GM23248 (cell line): ENCODE results near the gene ZNF616. TPM values are rescaled to one million over a fixed set of nuclear protein-coding genes. Genes with fewer than 3 reads are reported as not detected.

Experiments
- DNase-seq: peaks from one replicate; pipeline ENCODE4 v3.0.0-alpha.2; 2015
- H2AFZ ChIP-seq: fragments of 200-600 bp; sonication (generic); 2 replicates; pipeline ENCODE4 v1.6.1; 2016; ENCODE audit warnings: antibody characterized with exemption
- H3F3A ChIP-seq: fragments of 200-600 bp; sonication (generic); 2 replicates; pipeline ENCODE4 v1.6.1; 2016; ENCODE audit warnings: mild to moderate bottlenecking, antibody characterized with exemption, mixed run types; ENCODE audit not compliant: insufficient read depth
- H3K27ac ChIP-seq: fragments of 200-600 bp; sonication (generic); 2 replicates; pipeline ENCODE4 v1.5.1; 2016; ENCODE audit warnings: mild to moderate bottlenecking
- H3K27me3 ChIP-seq: fragments of 200-600 bp; sonication (generic); replicated peaks from 2 replicates; pipeline ENCODE4 v1.6.1; 2016; ENCODE audit warnings: mild to moderate bottlenecking; ENCODE audit not compliant: insufficient read depth
- H3K36me3 ChIP-seq: fragments of 200-600 bp; sonication (generic); 2 replicates; pipeline ENCODE4 v1.6.1; 2016; ENCODE audit warnings: low read depth, mild to moderate bottlenecking
- H3K4me1 ChIP-seq: fragments of 200-600 bp; sonication (generic); 2 replicates; pipeline ENCODE4 v1.6.1; 2016; ENCODE audit warnings: mild to moderate bottlenecking; ENCODE audit not compliant: insufficient read depth
- H3K4me2 ChIP-seq: fragments of 200-600 bp; sonication (generic); one replicate; pipeline ENCODE4 v1.6.1; 2016; ENCODE audit warnings: mild to moderate bottlenecking; ENCODE audit not compliant: unreplicated experiment
- H3K4me3 ChIP-seq: fragments of 200-600 bp; sonication (generic); 2 replicates; pipeline ENCODE4 v1.5.1; 2016; ENCODE audit warnings: mild to moderate bottlenecking
- H3K79me2 ChIP-seq: fragments of 200-600 bp; sonication (generic); 2 replicates; pipeline ENCODE4 v1.6.1; 2016; ENCODE audit warnings: mild to moderate bottlenecking; ENCODE audit not compliant: insufficient read depth
- H3K9ac ChIP-seq: fragments of 200-600 bp; sonication (generic); 2 replicates; pipeline ENCODE4 v1.6.1; 2016; ENCODE audit warnings: mild to moderate bottlenecking
- H3K9me2 ChIP-seq: fragments of 200-600 bp; sonication (generic); 2 replicates; pipeline ENCODE4 v1.6.1; 2016; ENCODE audit warnings: mixed run types, mild to moderate bottlenecking, moderate library complexity; ENCODE audit not compliant: insufficient read depth
- H3K9me3 ChIP-seq: fragments of 200-600 bp; sonication (generic); one replicate; pipeline ENCODE4 v1.6.1; 2017; ENCODE audit warnings: low read depth
- H4K20me1 ChIP-seq: fragments of 200-600 bp; sonication (generic); 2 replicates; pipeline ENCODE4 v1.6.0; 2016; ENCODE audit not compliant: insufficient read depth
- EZH2 ChIP-seq: fragments of 200-600 bp; sonication (generic); IDR thresholded peaks from 2 replicates; pipeline ENCODE4 v1.6.1; 2018; ENCODE audit warnings: antibody characterized with exemption, mild to moderate bottlenecking; ENCODE audit not compliant: insufficient read depth, poor library complexity, severe bottlenecking
- EZH2phosphoT487 ChIP-seq: fragments of 200-600 bp; sonication (generic); IDR thresholded peaks from 2 replicates; pipeline ENCODE4 v1.6.1; 2018; ENCODE audit warnings: antibody characterized with exemption, moderate library complexity, mild to moderate bottlenecking, low read depth; ENCODE audit not compliant: insufficient read depth
- WGBS, 2 experiments: methylation state at CpG; one replicate each; pipeline ENCODE4 v1.1.6; 2015 to 2017; ENCODE audit warnings: low lambda C conversion rate in 2 of 2, low coverage in 1 of 2; ENCODE audit errors: missing lambda C conversion rate in 2 of 2; 5-methylcytosine and 5-hydroxymethylcytosine counted together
- in situ Hi-C: fragments of 300-500 bp; cut with MboI; formaldehyde crosslinking; loops from 2 replicates; pipeline ENCODE4 v1.15.0; 2020
- polyA plus RNA-seq: library from polyadenylated mRNA; unstranded; fragments of >200 nt; fragmentation: Nextera tagmentation; extraction: Ambion mirVana; gene quantifications from 2 replicates; pipeline ENCODE4 v1.2.1, GENCODE V29; 2016
- total RNA-seq: library from RNA; depleted of rRNA; stranded (reverse); fragments of >200 nt; shearing (Covaris generic); gene quantifications from 2 replicates; pipeline ENCODE4 v1.2.3, GENCODE V29; 2014

Gene ZNF616
- total and polyA plus RNA-seq, 2 experiments from 2014 or later: 4.7 to 5.8 TPM

GRCh38 chr19:52115526-52116053 lies 24.1 kb downstream of the ZNF616 start:
- WGBS, 2 experiments: 92 to 95% methylated on average over 12 of the region's 12 CpGs
- TF ChIP-seq EZH2phosphoT487 (no peak), EZH2 (no peak)
- no peak overlapping the region for H3K4me3 ChIP-seq
- no peaks in the 10 kb centered on the region for H4K20me1 ChIP-seq
- peaks cover 21% of the 10 kb centered on the region; the same call in 1 of the 2 replicates for H3F3A ChIP-seq
- no peaks in the 10 kb centered on the region for H3K4me1 ChIP-seq
- H3K79me2 ChIP-seq: peaks cover 18% of the 10 kb centered on the region
- no peaks in the 10 kb centered on the region for H3K9me2 ChIP-seq
- DNase-seq: no peak
- no peaks in the 10 kb centered on the region for H3K27me3 ChIP-seq
- H3K27ac ChIP-seq: no peak overlapping the region
- no peak overlapping the region for H3K9ac ChIP-seq
- no peak overlapping the region for H3K4me2 ChIP-seq
- H3K36me3 ChIP-seq: peaks cover 81% of the 10 kb centered on the region
- peaks cover 42% of the 10 kb centered on the region for H3K9me3 ChIP-seq
- no peak overlapping the region for H2AFZ ChIP-seq
- in situ Hi-C loops: no loop called here

GRCh38 chr19:52114691-52115090 lies 25.0 kb downstream of the ZNF616 start:
- peaks cover 72% of the 10 kb centered on the region for H3K36me3 ChIP-seq

GRCh38 chr19:52112624-52113023 lies 27.1 kb downstream of the ZNF616 start:
- Histone ChIP-seq H2AFZ (no peak overlapping the region), H3K27ac (no peak overlapping the region), H4K20me1 (no peaks in the 10 kb centered on the region), H3K9ac (no peak overlapping the region), H3K4me1 (no peaks in the 10 kb centered on the region), H3K79me2 (no peaks in the 10 kb centered on the region), H3F3A (peaks cover 21% of the 10 kb centered on the region; the same call in 1 of the 2 replicates), H3K36me3 (peaks cover 51% of the 10 kb centered on the region), H3K4me3 (no peak overlapping the region), H3K9me3 (peaks cover 29% of the 10 kb centered on the region), H3K9me2 (no peaks in the 10 kb centered on the region), H3K4me2 (no peak overlapping the region), H3K27me3 (no peaks in the 10 kb centered on the region)
- 93 to 95% methylated on average over 3 of the region's 3 CpGs for WGBS, 2 experiments
- no peak for DNase-seq
- in situ Hi-C loops: no loop called here
- TF ChIP-seq EZH2phosphoT487 (no peak), EZH2 (no peak)

More at GRCh38 chr19:52114691-52115090, 25.0 kb downstream of the ZNF616 start:
- Histone ChIP-seq H2AFZ (no peak overlapping the region), H3K79me2 (peaks cover 15% of the 10 kb centered on the region), H3K4me3 (no peak overlapping the region; the same call in 1 of the 2 replicates), H3K9me2 (no peaks in the 10 kb centered on the region), H3K27ac (no peak overlapping the region), H3K4me1 (no peaks in the 10 kb centered on the region), H3K27me3 (no peaks in the 10 kb centered on the region), H3K4me2 (no peak overlapping the region), H3K9ac (no peak overlapping the region), H3K9me3 (peaks cover 34% of the 10 kb centered on the region), H3F3A (peaks cover 21% of the 10 kb centered on the region; the same call in 1 of the 2 replicates), H4K20me1 (no peaks in the 10 kb centered on the region)
- in situ Hi-C loops: no loop called here
- WGBS, 2 experiments: 87 to 89% methylated on average over 5 of the region's 5 CpGs
- no peak for TF ChIP-seq EZH2phosphoT487
- no peak for TF ChIP-seq EZH2
- no peak for DNase-seq

- in situ Hi-C loops: no loop called here
Observed at GRCh38 chr19:52110780-52111179, 29.0 kb downstream of the ZNF616 start.

More at GRCh38 chr19:52110780-52111179, 29.0 kb downstream of the ZNF616 start:
- H3K27me3 ChIP-seq: no peaks in the 10 kb centered on the region
- peaks cover 14% of the 10 kb centered on the region for H3K9me3 ChIP-seq
- no peak for DNase-seq
- no peak overlapping the region for H3K27ac ChIP-seq
- no peak overlapping the region for H3K9ac ChIP-seq
- no peak overlapping the region for H3K4me2 ChIP-seq
- 96 to 98% methylated on average over 6 of the region's 6 CpGs for whole genome bisulfite sequencing, 2 experiments
- H4K20me1 ChIP-seq: no peaks in the 10 kb centered on the region
- H3K4me3 ChIP-seq: no peak overlapping the region
- H3F3A ChIP-seq: peaks cover 9% of the 10 kb centered on the region; the same call in 1 of the 2 replicates
- H3K9me2 ChIP-seq: no peaks in the 10 kb centered on the region
- H3K4me1 ChIP-seq: no peaks in the 10 kb centered on the region
- H2AFZ ChIP-seq: no peak overlapping the region
- peaks cover 34% of the 10 kb centered on the region for H3K36me3 ChIP-seq
- TF ChIP-seq EZH2: no peak
- TF ChIP-seq EZH2phosphoT487: no peak
- no peaks in the 10 kb centered on the region for H3K79me2 ChIP-seq
